GM23338 (cell line): ENCODE results near the gene FAM174C. TPM values are rescaled to one million over a fixed set of nuclear protein-coding genes. Genes with fewer than 3 reads are reported as not detected.

Source experiments
- ATAC-seq: fragments of 200-7000 bp; cut with Tn5 transposase; 3 replicates; pipeline ENCODE4 v1.9.1; 2020
- DNase-seq: peaks from one replicate; pipeline ENCODE4 v3.0.0-alpha.2; 2015; ENCODE audit warnings: low spot score
- H2AFZ ChIP-seq: fragments of 200-600 bp; sonication (generic); 2 replicates; pipeline ENCODE4 v1.8.0; 2016; ENCODE audit warnings: antibody characterized with exemption, mild to moderate bottlenecking, moderate library complexity
- H3F3A ChIP-seq: fragments of 200-600 bp; sonication (generic); replicated peaks from 2 replicates; pipeline ENCODE4 v1.8.0; 2017; ENCODE audit warnings: antibody characterized with exemption, mixed run types, low read depth
- H3K27ac ChIP-seq: fragments of 200-600 bp; sonication (generic); 2 replicates; pipeline ENCODE4 v1.6.1; 2016; ENCODE audit warnings: low read depth
- H3K27me3 ChIP-seq: fragments of 200-600 bp; sonication (generic); 2 replicates; pipeline ENCODE4 v1.8.0; 2016; ENCODE audit warnings: mild to moderate bottlenecking, mixed run types, moderate library complexity; ENCODE audit not compliant: insufficient read depth
- H3K36me3 ChIP-seq: fragments of 200-600 bp; sonication (generic); 2 replicates; pipeline ENCODE4 v1.8.0; 2016; ENCODE audit warnings: mild to moderate bottlenecking; ENCODE audit not compliant: insufficient read depth
- H3K4me1 ChIP-seq: fragments of 200-600 bp; sonication (generic); 2 replicates; pipeline ENCODE4 v1.8.0; 2016; ENCODE audit warnings: mild to moderate bottlenecking, moderate library complexity; ENCODE audit not compliant: insufficient read depth
- H3K4me2 ChIP-seq: fragments of 200-600 bp; sonication (generic); 2 replicates; pipeline ENCODE4 v1.7.1; 2017; ENCODE audit warnings: mixed run types
- H3K4me3 ChIP-seq: fragments of 200-600 bp; sonication (generic); 2 replicates; pipeline ENCODE4 v1.6.1; 2016; ENCODE audit warnings: mixed run types
- H3K79me2 ChIP-seq: fragments of 200-600 bp; sonication (generic); replicated peaks from 2 replicates; pipeline ENCODE4 v1.8.0; 2017; ENCODE audit warnings: mild to moderate bottlenecking; ENCODE audit not compliant: insufficient read depth
- H3K9me2 ChIP-seq: fragments of 200-600 bp; sonication (generic); 2 replicates; pipeline ENCODE4 v1.8.0; 2017; ENCODE audit not compliant: insufficient read depth
- H4K20me1 ChIP-seq: fragments of 200-600 bp; sonication (generic); replicated peaks from 2 replicates; pipeline ENCODE4 v1.8.0; 2017; ENCODE audit warnings: mild to moderate bottlenecking; ENCODE audit not compliant: insufficient read depth
- H3K27ac Mint-ChIP-seq: 2 replicates; pipeline ENCODE4 v1.8.0; 2020; ENCODE audit warnings: inconsistent platforms, mild to moderate bottlenecking, moderate library complexity, mixed read lengths
- H3K27me3 Mint-ChIP-seq: 3 replicates; pipeline ENCODE4 v1.8.0; 2022; ENCODE audit warnings: low read depth, mild to moderate bottlenecking, moderate library complexity, mixed read lengths, inconsistent platforms; ENCODE audit not compliant: insufficient read depth, poor library complexity
- H3K36me3 Mint-ChIP-seq: 3 replicates; pipeline ENCODE4 v1.8.0; 2021; ENCODE audit warnings: low read depth, mild to moderate bottlenecking, inconsistent platforms, moderate library complexity, mixed read lengths
- H3K4me1 Mint-ChIP-seq: 3 replicates; pipeline ENCODE4 v1.8.0; 2020; ENCODE audit warnings: mild to moderate bottlenecking, inconsistent platforms, mixed read lengths
- H3K4me3 Mint-ChIP-seq: 3 replicates; pipeline ENCODE4 v1.8.0; 2021; ENCODE audit warnings: moderate library complexity, mild to moderate bottlenecking, inconsistent platforms, mixed read lengths
- H3K9me3 Mint-ChIP-seq: 3 replicates; pipeline ENCODE4 v1.8.0; 2020; ENCODE audit warnings: moderate library complexity, mild to moderate bottlenecking, inconsistent platforms, mixed read lengths
- CREB1 ChIP-seq: fragments of 250-450 bp; sonication (Bioruptor Pico); IDR thresholded peaks from 2 replicates; pipeline ENCODE4 v1.5.0; 2020; ENCODE audit warnings: low read depth, mild to moderate bottlenecking, moderate library complexity
- JUNB ChIP-seq: IDR thresholded peaks from one replicate; pipeline ENCODE4 v1.6.1; 2016; ENCODE audit warnings: antibody characterized with exemption; ENCODE audit not compliant: unreplicated experiment
- POLR2AphosphoS5 ChIP-seq: IDR thresholded peaks from 2 replicates; pipeline ENCODE4 v1.6.1; 2016; ENCODE audit warnings: antibody characterized with exemption, low read depth
- ZNF114 ChIP-seq: fragments of 250-450 bp; sonication (Bioruptor Pico); IDR thresholded peaks from 2 replicates; pipeline ENCODE4 v1.5.0; 2020; ENCODE audit warnings: mild to moderate bottlenecking, moderate library complexity
- ZNF331 ChIP-seq: fragments of 250-450 bp; sonication (Bioruptor Pico); IDR thresholded peaks from 2 replicates; pipeline ENCODE4 v1.5.0; 2020; ENCODE audit warnings: low read depth, mild to moderate bottlenecking, moderate library complexity
- polyA plus RNA-seq: library from polyadenylated mRNA; unstranded; fragments of >200 nt; fragmentation: Nextera tagmentation; extraction: Ambion mirVana; gene quantifications from 2 replicates; pipeline ENCODE4 v1.2.1, GENCODE V29; 2016
- total RNA-seq: library from RNA; depleted of rRNA; stranded (reverse); fragments of >200 nt; shearing (Covaris generic); gene quantifications from 2 replicates; pipeline ENCODE4 v1.2.3, GENCODE V29; 2014
- TF ChIP-seq, protein P1 (sequence below): IDR thresholded peaks from one replicate; pipeline ENCODE4 v1.6.1; 2018; ENCODE audit warnings: antibody characterized with exemption; ENCODE audit not compliant: unreplicated experiment
- TF ChIP-seq, protein P2 (sequence below): fragments of 250-450 bp; sonication (Bioruptor Pico); IDR thresholded peaks from 2 replicates; pipeline ENCODE4 v1.5.0; 2020; ENCODE audit warnings: mild to moderate bottlenecking, moderate library complexity

The FAM174C gene
- total and polyA plus RNA-seq, 2 experiments from 2014 or later, result 60.4 to 68.0 TPM

DNA sequence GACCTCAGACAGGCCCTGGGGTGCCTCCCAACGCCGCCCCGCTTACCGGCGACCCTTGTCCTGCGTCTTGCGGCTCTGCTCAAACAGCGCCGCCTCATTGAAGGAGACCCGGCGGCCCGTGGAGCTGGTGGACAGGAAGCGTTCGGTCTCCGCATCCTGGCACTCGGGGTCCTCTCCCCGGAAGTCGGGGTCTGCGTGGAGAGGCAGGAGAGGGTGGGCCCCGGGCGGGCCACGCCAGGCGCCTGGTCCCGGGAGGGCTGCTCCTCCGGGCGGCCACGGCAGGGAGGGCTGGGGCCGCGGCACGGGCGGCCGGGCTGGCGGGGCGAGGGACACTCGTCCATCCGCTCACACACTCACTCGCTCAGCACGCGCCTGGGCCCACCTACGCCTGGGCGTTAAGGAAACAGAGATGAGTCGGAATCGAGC is 40.4 kb upstream of the FAM174C start (continued):
- TF ChIP-seq, protein P1, sequence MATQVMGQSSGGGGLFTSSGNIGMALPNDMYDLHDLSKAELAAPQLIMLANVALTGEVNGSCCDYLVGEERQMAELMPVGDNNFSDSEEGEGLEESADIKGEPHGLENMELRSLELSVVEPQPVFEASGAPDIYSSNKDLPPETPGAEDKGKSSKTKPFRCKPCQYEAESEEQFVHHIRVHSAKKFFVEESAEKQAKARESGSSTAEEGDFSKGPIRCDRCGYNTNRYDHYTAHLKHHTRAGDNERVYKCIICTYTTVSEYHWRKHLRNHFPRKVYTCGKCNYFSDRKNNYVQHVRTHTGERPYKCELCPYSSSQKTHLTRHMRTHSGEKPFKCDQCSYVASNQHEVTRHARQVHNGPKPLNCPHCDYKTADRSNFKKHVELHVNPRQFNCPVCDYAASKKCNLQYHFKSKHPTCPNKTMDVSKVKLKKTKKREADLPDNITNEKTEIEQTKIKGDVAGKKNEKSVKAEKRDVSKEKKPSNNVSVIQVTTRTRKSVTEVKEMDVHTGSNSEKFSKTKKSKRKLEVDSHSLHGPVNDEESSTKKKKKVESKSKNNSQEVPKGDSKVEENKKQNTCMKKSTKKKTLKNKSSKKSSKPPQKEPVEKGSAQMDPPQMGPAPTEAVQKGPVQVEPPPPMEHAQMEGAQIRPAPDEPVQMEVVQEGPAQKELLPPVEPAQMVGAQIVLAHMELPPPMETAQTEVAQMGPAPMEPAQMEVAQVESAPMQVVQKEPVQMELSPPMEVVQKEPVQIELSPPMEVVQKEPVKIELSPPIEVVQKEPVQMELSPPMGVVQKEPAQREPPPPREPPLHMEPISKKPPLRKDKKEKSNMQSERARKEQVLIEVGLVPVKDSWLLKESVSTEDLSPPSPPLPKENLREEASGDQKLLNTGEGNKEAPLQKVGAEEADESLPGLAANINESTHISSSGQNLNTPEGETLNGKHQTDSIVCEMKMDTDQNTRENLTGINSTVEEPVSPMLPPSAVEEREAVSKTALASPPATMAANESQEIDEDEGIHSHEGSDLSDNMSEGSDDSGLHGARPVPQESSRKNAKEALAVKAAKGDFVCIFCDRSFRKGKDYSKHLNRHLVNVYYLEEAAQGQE, result no peak
- no peak for TF ChIP-seq POLR2AphosphoS5
- no peak for TF ChIP-seq ZNF331
- no peak for TF ChIP-seq CREB1 (CRISPR knock-in tag)

DNA sequence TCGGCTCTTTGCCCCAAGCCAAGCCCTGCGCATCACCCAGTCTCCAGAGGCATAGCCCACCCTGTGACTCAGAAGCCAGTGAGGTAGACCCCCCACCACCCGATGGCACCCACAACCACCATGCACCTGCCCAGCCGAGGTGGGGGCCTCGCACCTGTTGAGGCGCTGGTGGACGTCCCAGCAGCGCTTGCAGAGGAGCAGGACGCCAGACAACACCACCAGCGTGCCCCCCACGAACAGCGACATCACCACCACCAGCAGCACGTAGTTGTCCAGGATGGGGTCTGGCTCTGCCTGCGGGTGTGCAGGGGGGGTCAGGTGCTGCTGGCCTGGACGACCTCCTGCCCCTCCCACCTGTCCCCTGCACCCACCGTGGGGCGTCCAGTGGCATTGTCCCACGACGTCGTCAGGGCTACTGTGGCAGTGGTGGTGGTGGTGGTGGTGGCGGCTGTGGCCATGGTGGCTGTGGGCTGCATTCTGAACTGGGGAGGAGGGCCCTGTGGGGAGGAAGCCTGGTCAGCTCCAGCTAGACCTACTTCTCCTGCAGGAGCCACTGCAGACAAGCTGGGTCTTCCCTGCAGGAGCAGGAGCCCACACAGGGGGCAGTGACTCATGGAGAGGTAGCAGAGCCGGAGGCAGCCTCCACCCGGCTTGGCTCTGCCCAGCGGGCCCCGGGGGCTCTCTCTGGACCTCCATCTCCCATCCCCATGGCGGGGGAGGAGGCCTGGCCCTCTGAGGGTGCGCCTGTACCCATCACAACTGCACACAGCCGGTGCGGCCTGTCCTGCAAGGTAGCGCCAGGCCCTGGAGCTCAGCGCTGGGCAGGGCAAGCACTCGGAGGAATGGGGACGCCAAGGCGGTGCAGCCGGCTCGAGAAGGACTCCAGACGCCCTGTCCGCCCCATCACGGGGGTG is 39.4 kb upstream of the FAM174C start:
- Histone ChIP-seq H3K4me2 (peak overlapping the region; percentile 74), H4K20me1 (peaks cover 4% of the 10 kb centered on the region), H3F3A (peaks cover 25% of the 10 kb centered on the region), H3K9me2 (no peaks in the 10 kb centered on the region), H3K36me3 (no peaks in the 10 kb centered on the region), H3K27me3 (no peaks in the 10 kb centered on the region), H3K4me1 (peaks cover 12% of the 10 kb centered on the region; the same call in 1 of the 2 replicates), H3K4me3 (peak overlapping the region; percentile 51), H3K27ac (no peak overlapping the region), H2AFZ (no peak overlapping the region), H3K79me2 (no peaks in the 10 kb centered on the region)
- H3K27ac Mint-ChIP-seq, result no peak overlapping the region
- peak overlapping the region; percentile 33; the same call in 2 of the 3 replicates for H3K4me3 Mint-ChIP-seq
- peaks cover 12% of the 10 kb centered on the region for H3K4me1 Mint-ChIP-seq
- TF ChIP-seq JUNB, result no peak
- TF ChIP-seq ZNF114 (CRISPR knock-in tag), result no peak
- H3K27me3 Mint-ChIP-seq, result peaks cover 6% of the 10 kb centered on the region
- H3K36me3 Mint-ChIP-seq, result peaks cover 4% of the 10 kb centered on the region; the same call in 1 of the 3 replicates
- ATAC-seq, result no peak
- no peak for DNase-seq
- no peaks in the 10 kb centered on the region for H3K9me3 Mint-ChIP-seq

DNA sequence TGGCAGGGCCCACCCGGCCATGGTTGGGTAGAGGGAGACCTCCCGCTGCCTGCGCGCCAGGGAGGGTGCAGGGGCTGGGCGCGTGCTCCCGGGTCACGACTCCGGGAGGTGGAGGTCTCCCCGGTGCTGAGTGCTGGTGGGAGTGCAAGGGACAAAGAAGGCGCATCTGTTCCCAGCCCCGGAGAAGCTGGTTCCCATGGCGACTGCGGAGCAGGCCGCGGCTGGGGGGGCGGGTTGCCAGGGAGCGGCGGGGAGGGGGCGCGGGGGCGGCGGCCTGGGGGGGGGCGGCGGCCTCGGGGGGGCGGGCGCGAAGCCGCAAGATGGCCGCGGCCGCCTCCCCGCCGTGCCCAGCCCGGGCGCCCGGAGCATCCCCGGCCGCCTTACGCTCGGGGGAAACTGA is 38.8 kb upstream of the FAM174C start:
- no peak overlapping the region for H3K27ac Mint-ChIP-seq
- Histone ChIP-seq H3K4me1 (peaks cover 12% of the 10 kb centered on the region; the same call in 1 of the 2 replicates), H3K27ac (no peak overlapping the region), H3K4me2 (peak overlapping the region; percentile 90), H4K20me1 (peaks cover 4% of the 10 kb centered on the region), H3K27me3 (no peaks in the 10 kb centered on the region), H3F3A (peaks cover 28% of the 10 kb centered on the region), H3K36me3 (no peaks in the 10 kb centered on the region), H3K79me2 (no peaks in the 10 kb centered on the region), H2AFZ (no peak overlapping the region), H3K4me3 (peak overlapping the region; percentile 83), H3K9me2 (no peaks in the 10 kb centered on the region)
- H3K9me3 Mint-ChIP-seq, result no peaks in the 10 kb centered on the region; the same call in 2 of the 3 replicates
- DNase-seq (no peak), ATAC-seq (0 out of 3 replicates have a peak, but pooled peaks have one; percentile 1)
- H3K4me3 Mint-ChIP-seq, result peak overlapping the region; percentile 33; the same call in 2 of the 3 replicates
- H3K36me3 Mint-ChIP-seq, result peaks cover 4% of the 10 kb centered on the region; the same call in 1 of the 3 replicates
- H3K4me1 Mint-ChIP-seq, result peaks cover 17% of the 10 kb centered on the region
- peaks cover 6% of the 10 kb centered on the region for H3K27me3 Mint-ChIP-seq
- TF ChIP-seq, protein P2, sequence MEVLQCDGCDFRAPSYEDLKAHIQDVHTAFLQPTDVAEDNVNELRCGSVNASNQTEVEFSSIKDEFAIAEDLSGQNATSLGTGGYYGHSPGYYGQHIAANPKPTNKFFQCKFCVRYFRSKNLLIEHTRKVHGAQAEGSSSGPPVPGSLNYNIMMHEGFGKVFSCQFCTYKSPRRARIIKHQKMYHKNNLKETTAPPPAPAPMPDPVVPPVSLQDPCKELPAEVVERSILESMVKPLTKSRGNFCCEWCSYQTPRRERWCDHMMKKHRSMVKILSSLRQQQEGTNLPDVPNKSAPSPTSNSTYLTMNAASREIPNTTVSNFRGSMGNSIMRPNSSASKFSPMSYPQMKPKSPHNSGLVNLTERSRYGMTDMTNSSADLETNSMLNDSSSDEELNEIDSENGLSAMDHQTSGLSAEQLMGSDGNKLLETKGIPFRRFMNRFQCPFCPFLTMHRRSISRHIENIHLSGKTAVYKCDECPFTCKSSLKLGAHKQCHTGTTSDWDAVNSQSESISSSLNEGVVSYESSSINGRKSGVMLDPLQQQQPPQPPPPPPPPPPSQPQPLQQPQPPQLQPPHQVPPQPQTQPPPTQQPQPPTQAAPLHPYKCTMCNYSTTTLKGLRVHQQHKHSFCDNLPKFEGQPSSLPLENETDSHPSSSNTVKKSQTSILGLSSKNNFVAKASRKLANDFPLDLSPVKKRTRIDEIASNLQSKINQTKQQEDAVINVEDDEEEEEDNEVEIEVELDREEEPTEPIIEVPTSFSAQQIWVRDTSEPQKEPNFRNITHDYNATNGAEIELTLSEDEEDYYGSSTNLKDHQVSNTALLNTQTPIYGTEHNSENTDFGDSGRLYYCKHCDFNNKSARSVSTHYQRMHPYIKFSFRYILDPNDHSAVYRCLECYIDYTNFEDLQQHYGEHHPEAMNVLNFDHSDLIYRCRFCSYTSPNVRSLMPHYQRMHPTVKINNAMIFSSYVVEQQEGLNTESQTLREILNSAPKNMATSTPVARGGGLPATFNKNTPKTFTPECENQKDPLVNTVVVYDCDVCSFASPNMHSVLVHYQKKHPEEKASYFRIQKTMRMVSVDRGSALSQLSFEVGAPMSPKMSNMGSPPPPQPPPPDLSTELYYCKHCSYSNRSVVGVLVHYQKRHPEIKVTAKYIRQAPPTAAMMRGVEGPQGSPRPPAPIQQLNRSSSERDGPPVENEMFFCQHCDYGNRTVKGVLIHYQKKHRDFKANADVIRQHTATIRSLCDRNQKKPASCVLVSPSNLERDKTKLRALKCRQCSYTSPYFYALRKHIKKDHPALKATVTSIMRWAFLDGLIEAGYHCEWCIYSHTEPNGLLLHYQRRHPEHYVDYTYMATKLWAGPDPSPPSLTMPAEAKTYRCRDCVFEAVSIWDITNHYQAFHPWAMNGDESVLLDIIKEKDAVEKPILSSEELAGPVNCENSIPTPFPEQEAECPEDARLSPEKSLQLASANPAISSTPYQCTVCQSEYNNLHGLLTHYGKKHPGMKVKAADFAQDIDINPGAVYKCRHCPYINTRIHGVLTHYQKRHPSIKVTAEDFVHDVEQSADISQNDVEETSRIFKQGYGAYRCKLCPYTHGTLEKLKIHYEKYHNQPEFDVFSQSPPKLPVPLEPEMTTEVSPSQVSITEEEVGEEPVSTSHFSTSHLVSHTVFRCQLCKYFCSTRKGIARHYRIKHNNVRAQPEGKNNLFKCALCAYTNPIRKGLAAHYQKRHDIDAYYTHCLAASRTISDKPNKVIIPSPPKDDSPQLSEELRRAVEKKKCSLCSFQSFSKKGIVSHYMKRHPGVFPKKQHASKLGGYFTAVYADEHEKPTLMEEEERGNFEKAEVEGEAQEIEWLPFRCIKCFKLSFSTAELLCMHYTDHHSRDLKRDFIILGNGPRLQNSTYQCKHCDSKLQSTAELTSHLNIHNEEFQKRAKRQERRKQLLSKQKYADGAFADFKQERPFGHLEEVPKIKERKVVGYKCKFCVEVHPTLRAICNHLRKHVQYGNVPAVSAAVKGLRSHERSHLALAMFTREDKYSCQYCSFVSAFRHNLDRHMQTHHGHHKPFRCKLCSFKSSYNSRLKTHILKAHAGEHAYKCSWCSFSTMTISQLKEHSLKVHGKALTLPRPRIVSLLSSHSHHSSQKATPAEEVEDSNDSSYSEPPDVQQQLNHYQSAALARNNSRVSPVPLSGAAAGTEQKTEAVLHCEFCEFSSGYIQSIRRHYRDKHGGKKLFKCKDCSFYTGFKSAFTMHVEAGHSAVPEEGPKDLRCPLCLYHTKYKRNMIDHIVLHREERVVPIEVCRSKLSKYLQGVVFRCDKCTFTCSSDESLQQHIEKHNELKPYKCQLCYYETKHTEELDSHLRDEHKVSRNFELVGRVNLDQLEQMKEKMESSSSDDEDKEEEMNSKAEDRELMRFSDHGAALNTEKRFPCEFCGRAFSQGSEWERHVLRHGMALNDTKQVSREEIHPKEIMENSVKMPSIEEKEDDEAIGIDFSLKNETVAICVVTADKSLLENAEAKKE (CRISPR knock-in tag), result no peak
